GM21723 (cell line): Measurements from ENCODE around the gene COA1.
"Not testable (repeated sequence)": the region's sequence is repeated elsewhere in the genome, so short reads cannot be mapped to it uniquely, and the experiment has no call there.

ENCODE experiments used
- ATAC-seq: cut with Tn5 transposase; IDR thresholded peaks from one replicate; pipeline ENCODE4 v1.9.1; 2021; ENCODE audit warnings: mild to moderate bottlenecking, moderate library complexity; ENCODE audit not compliant: unreplicated experiment

COA1 gene

DNA sequence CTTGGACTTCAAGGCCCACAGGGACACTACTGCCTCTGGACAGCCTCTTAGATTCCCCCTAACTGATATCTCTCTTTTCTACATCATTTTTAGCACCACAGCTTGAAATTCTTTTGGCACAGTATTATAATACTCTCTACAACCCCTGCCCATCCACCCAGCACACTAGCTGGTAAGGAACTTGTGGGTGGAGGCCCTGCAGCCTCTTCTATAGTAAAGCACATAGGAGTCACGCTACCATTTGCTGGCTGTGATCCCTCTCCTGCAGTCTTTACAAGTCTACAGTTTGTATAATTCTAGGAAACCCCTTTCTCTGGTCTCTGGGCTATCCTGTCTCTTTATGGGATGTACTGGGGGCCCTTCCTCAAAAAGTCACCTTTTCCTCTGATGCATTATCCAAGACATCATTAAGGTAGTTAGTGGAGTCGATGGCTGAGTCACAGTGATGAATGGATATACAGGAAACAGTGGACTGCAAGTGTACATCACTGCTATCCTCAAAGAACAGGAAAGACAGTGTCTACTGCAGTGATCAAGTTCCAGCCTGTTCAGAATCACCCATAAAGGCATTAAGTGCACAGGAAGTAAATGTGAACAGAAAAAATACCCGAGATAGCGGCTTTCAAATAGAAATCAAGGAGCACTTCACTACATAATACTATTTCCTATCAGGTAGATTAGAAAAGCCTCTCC lies 92.1 kb downstream of the COA1 start:
- no peak for ATAC-seq

GRCh38 chr7:43636093-43636492 lies 93.2 kb downstream of the COA1 start:
- ATAC-seq: no peak

DNA sequence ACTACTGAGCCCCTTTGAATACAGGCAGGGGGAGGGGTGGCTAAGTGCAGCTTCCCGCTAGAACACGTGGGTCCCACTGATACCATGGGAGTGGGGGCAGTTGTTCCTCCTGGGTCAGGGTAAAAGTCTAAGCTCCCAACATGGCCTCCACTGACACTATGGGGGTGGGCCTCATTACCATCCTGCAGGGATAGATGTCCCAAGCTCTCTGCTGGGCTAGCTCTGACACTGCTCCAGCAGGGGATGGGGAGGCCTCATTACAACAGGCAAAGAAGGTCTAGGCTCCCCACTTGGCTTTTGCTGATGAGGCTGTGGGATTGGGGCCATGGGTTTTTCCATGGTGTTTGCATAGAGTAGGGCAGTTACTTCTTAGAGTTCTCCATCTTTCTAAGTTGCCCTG lies 94.9 kb downstream of the COA1 start:
- ATAC-seq: no peak

DNA sequence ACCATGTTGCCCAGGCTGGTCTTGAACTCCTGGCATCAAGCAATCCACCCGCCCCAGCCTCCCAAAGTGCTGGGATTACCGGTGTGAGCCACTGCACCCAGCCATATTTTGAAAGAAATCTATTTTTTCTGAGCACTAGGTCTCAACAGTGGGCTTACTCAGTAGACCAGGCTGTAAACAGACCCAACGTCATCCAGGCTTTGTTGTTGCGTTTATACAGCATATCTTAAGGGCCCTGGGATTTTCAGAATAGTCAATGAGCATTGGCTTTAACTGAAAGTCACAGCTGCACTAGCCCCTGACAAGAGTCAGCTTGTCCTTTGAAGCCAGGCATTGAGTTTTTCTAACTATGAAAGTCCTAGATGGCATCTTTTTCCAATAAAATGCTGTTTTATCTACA lies 96.6 kb downstream of the COA1 start:
- ATAC-seq: no peak

- peak; percentile 52 for ATAC-seq
Observed at GRCh38 chr7:43631559-43631958, 97.8 kb downstream of the COA1 start.

- no peak for ATAC-seq
Observed at GRCh38 chr7:43630482-43630881, 98.8 kb downstream of the COA1 start.

- ATAC-seq: no peak
Observed at GRCh38 chr7:43629857-43630256, 99.5 kb downstream of the COA1 start.

GRCh38 chr7:43628431-43628830 lies 100.9 kb downstream of the COA1 start:
- no peak for ATAC-seq

- ATAC-seq: not testable (repeated sequence)
Observed at GRCh38 chr7:43627798-43628197, 101.5 kb downstream of the COA1 start.

DNA sequence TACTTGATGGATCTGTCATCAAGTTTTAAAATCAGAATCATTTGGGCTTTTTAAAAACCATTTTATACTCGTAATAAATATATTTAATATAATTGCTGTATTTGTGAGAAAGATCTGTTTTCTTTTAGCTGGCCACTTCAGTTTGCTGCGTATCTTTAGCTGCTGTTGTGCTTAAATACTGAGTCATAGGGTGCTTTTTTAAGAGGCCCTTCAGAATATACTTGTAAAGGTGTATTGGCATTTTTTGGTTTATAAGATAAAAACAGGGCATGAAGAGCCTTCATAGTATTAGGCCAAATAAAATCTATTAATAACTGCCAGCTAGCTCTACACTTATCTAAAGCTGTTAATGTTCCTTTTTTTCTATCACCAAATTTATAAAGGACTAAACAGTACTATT lies 102.6 kb downstream of the COA1 start:
- no peak for ATAC-seq

DNA sequence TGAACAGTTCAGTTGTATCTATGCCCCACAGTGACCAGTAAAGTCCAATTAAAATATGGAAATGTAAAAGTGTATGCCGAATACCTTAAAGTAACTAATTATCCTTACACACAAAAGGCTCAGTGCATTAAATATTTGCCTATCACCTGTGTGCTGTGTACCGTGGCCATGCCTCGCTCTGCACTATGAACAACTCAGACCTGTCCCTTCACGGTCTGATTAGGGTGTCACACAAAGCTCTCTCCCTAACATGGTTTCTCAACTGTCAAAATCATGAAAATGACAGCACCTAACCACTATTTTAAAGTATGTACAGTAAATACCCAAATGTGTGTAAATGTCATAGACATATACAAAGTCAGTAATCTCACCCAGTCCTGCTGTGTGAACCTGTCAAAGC lies 103.3 kb downstream of the COA1 start:
- ATAC-seq: no peak

DNA sequence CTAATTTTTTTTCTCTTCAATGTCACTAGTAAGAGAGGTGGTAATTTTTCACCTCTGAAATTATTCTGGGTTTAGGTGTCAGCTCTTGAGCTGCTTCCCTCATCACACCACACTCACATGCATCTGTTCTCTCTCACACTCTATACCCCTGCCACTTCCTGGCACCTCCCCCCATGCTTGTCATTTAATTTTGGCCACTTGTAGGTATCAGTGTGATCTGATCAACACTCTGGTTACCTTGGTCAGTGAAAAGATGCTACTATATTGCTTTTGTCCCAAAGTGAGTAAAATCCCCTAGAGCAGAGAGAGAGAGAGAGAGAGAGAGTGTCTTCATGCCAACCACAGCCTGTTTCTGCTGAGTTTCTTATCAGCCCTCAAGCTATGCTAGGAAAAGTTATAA lies 103.9 kb downstream of the COA1 start:
- peak; percentile 41 for ATAC-seq

DNA sequence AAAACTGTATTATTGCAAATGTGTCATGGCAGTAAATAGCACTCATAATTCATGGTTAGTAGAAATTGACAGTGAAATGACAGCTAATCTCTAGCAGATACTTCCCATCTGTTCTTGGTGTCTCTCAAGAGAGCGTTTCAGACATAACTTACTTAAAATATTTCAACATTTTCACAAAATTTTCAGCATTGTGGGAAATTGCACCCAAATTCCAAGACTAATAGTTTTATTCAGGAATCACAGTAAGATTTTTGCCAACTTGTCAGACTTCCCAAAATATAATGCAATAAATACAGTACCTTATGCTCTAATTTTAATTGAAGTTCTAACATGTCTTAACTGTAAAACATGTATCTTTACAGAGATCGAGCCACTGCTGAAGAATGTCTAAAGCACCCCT lies 105.2 kb downstream of the COA1 start:
- ATAC-seq: no peak

- no peak for ATAC-seq
Observed at GRCh38 chr7:43621729-43622448, 107.4 kb downstream of the COA1 start.

DNA sequence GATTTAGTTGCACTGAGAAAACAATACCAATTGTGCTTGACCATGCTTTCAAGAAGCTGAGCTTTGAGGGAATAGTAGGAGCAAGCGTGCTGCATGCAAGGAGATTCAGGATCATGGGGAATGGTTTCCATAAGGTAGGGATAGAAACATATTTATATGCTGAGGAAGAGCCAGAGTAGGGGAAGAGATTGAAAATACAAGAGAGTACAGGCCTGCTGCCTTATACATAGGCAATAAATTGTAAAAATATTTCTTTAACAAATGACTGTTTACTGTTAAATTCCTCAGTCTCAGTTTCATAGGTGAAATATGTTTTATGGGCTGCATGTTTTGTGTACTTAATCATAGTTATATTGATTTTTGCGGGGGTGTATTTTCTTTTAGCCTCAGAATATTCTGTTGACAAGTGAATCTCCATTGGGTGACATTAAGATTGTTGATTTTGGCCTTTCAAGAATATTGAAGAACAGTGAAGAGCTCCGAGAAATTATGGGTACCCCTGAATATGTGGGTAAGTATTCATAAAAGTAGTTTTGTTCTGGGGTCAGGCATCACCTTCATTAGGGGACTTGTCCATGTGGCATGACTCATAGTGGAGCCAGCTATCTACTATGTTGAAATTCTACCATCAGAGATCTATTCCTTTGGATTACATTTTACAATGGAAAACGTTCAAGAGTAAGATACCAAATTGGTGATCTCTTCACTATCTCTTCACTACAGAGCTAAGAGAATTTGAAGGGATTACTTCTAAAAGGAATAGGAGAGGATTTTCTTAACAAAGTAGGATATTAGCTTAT lies 109.9 kb downstream of the COA1 start:
- ATAC-seq: no peak

DNA sequence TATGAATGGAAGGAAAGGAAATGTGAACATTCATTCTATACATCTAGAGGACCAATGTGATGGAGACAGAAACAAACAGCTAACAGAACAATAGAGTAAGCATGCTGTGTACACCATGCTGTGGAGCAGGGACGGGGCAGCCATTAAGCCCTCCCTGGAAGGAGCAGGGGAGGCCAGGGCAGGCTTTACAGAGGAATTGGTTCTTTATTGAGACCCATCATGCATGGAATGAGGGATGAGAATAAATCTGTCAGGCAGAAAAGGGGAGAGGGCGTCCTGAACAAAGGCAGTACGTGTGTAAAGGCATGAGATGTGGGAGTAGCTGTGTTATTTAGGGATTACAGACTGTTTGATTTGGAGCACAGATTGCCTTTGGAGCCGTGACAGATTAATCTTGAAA lies 111.2 kb downstream of the COA1 start:
- ATAC-seq: no peak

DNA sequence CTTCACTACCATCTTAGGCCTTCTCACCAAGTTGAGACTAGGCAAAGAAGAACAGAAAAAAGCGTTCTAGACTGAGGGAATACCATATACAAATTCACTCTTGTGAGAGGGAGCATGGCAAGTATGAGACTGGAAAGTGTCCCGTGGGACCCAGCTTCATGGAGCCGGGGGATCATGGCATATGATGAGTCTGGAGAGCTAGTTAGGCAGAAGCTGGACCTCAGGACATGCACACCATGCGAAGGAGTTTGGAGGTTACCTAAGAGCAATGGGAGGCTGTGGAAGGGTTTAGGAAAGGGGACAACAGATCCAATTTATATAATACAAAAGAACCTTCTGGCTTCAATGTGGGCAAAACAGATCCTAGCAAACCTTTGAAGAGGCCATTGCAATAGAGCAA lies 112.3 kb downstream of the COA1 start:
- no peak for ATAC-seq

DNA sequence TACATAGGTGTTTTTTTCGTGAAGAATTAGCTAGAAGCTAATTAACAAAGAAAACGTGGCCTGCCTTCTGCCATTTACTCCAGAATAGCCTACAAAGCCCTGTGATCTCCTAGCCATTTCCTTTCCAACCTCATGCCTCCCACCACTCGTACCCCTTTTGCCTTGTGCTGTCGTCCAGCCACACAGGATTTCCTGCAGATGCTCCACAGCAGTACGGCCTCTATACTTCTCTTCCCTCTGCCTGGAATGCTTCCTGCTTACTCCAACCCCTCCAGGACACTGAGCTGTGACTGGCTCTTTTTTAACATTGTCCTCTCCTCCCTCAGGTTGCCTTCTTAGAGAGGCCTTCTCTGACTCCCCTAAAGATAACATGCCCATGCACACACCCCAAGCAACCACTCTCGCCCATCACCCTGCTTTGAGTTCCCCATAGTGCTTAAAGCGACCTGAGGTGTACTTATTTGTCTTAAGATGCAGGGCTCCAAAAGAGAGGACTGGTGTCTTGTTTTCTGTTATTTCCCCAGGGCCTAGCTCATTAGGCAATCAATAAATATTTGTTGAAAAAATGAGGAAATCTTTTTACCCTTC lies 113.7 kb downstream of the COA1 start:
- no peak for ATAC-seq

- ATAC-seq: peak; percentile 84
Observed at GRCh38 chr7:43612599-43613589, 116.4 kb downstream of the COA1 start.

- ATAC-seq: no peak
Observed at GRCh38 chr7:43612128-43612527, 117.2 kb downstream of the COA1 start.
